Brain microvascular endothelial cell (primary cell): ENCODE data around the gene MARCHF3.

Experiments used
- DNase-seq: peaks from one replicate; pipeline ENCODE4 v3.0.0-alpha.2; 2020
- H3K27ac ChIP-seq: fragments of 250-450 bp; sonication (Bioruptor Pico); 2 replicates; pipeline ENCODE4 v1.5.1; 2020; ENCODE audit warnings: mild to moderate bottlenecking, moderate library complexity
- H3K27me3 ChIP-seq: fragments of 250-450 bp; sonication (Bioruptor Pico); replicated peaks from 2 replicates; pipeline ENCODE4 v1.5.1; 2020; ENCODE audit warnings: mild to moderate bottlenecking
- H3K36me3 ChIP-seq: fragments of 250-450 bp; sonication (Bioruptor Pico); replicated peaks from 2 replicates; pipeline ENCODE4 v1.5.1; 2020; ENCODE audit warnings: mild to moderate bottlenecking
- H3K4me3 ChIP-seq: 2 replicates; pipeline ENCODE4 v1.5.1; 2011; ENCODE audit warnings: low read depth, mild to moderate bottlenecking, control low read depth, low read length, moderate library complexity
- CTCF ChIP-seq: IDR thresholded peaks from 2 replicates; pipeline ENCODE4 v1.5.1; 2011; ENCODE audit warnings: low read depth, mild to moderate bottlenecking, moderate library complexity, low read length, control low read depth, inconsistent platforms; ENCODE audit errors: missing control alignments
- in situ Hi-C: cut with HindIII; loops from 2 replicates; pipeline ENCODE4 v1.10.0; 2017; ENCODE audit warnings: low sequenced_read_pairs, low pct_ligation_motif_present

MARCHF3 gene

GRCh38 chr5:126963822-126964375 is 66.5 kb downstream of the MARCHF3 start:
- no peak for DNase-seq
- no peaks in the 10 kb centered on the region for H3K36me3 ChIP-seq
- in situ Hi-C loops = no loop called here
- H3K27me3 ChIP-seq = no peaks in the 10 kb centered on the region
- no peak overlapping the region for H3K27ac ChIP-seq
- no peak for TF ChIP-seq CTCF
- no peak overlapping the region for H3K4me3 ChIP-seq

- in situ Hi-C loops = no loop called here
- H3K36me3 ChIP-seq = no peaks in the 10 kb centered on the region
- H3K4me3 ChIP-seq = no peak overlapping the region
- H3K27ac ChIP-seq = no peak overlapping the region
- no peak for DNase-seq
- TF ChIP-seq CTCF = no peak
- H3K27me3 ChIP-seq = no peaks in the 10 kb centered on the region
Observed at GRCh38 chr5:126961702-126962101, 68.7 kb downstream of the MARCHF3 start.

- no peak for DNase-seq
- Histone ChIP-seq H3K36me3 (no peaks in the 10 kb centered on the region), H3K4me3 (no peak overlapping the region), H3K27ac (no peak overlapping the region), H3K27me3 (no peaks in the 10 kb centered on the region)
- no peak for TF ChIP-seq CTCF
- in situ Hi-C loops = no loop called here
Observed at GRCh38 chr5:126961128-126961527, 69.2 kb downstream of the MARCHF3 start.

GRCh38 chr5:126959188-126959587 is 71.2 kb downstream of the MARCHF3 start:
- no peak for TF ChIP-seq CTCF
- Histone ChIP-seq H3K27ac (no peak overlapping the region), H3K4me3 (no peak overlapping the region), H3K36me3 (no peaks in the 10 kb centered on the region), H3K27me3 (no peaks in the 10 kb centered on the region)
- no peak for DNase-seq
- in situ Hi-C loops = no loop called here

GRCh38 chr5:126956991-126957390 is 73.4 kb downstream of the MARCHF3 start:
- Histone ChIP-seq H3K4me3 (no peak overlapping the region), H3K27me3 (no peaks in the 10 kb centered on the region), H3K27ac (no peak overlapping the region), H3K36me3 (no peaks in the 10 kb centered on the region)
- in situ Hi-C loops = no loop called here
- no peak for DNase-seq
- TF ChIP-seq CTCF = no peak

DNA sequence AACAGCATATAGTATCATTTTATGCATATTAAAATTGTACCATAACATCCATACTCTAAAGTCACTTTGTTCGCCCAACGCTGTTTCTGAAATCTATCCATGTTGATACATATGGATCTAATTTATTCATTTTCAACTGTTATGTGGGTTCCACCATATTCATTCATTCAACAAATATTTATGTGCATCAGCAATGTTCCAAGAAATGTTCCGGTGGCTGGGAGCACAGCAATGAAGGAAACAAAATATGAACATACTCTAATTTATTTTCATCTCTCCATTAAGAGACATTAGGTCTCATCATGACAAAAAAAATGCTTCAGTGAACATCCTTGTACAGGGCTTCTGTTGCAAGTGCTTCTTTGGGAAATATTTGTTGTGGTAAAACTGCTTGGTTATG is 75.4 kb downstream of the MARCHF3 start:
- TF ChIP-seq CTCF = no peak
- in situ Hi-C loops = no loop called here
- Histone ChIP-seq H3K4me3 (no peak overlapping the region), H3K27me3 (no peaks in the 10 kb centered on the region), H3K27ac (no peak overlapping the region), H3K36me3 (no peaks in the 10 kb centered on the region)
- no peak for DNase-seq
